ENCODE data around the gene ULBP3.

GRCh38 chr6:150038202-150039062, 30.5 kb downstream of the ULBP3 start:
- TF ChIP-seq EZH2 (IDR thresholded peaks at IDR 0.05; ENCODE audit: borderline replicate concordance, low read depth, low read length) (no peak), NR2C2 (CRISPR knock-in tag; IDR thresholded peaks at IDR 0.05) (no peak), NR2C2 (tag; IDR thresholded peaks at IDR 0.05) (no peak), POLR2AphosphoS5 (IDR thresholded peaks at IDR 0.05; ENCODE audit: control insufficient read depth, insufficient read depth, low read depth, low read length) (no peak), NR3C1 (CRISPR knock-in tag; IDR thresholded peaks at IDR 0.05) (no peak), POLR2A (conservative IDR thresholded peaks at IDR 0.05) (no peak), ZNF354B (CRISPR knock-in tag; IDR thresholded peaks at IDR 0.05) (no peak), EP300 (IDR thresholded peaks at IDR 0.05; ENCODE audit: low read length) (no peak), POU5F1 (IDR thresholded peaks at IDR 0.05; ENCODE audit: borderline replicate concordance, low read depth, low read length, partially characterized antibody) (no peak)
- TF ChIP-seq, protein P1, sequence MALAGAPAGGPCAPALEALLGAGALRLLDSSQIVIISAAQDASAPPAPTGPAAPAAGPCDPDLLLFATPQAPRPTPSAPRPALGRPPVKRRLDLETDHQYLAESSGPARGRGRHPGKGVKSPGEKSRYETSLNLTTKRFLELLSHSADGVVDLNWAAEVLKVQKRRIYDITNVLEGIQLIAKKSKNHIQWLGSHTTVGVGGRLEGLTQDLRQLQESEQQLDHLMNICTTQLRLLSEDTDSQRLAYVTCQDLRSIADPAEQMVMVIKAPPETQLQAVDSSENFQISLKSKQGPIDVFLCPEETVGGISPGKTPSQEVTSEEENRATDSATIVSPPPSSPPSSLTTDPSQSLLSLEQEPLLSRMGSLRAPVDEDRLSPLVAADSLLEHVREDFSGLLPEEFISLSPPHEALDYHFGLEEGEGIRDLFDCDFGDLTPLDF (CRISPR knock-in tag; IDR thresholded peaks at IDR 0.05) = no peak
